ENCODE results near the gene TXNL1. TPM values are rescaled to one million over a fixed set of nuclear protein-coding genes. Genes with fewer than 3 reads are reported as not detected.

Gene TXNL1
- total and polyA plus RNA-seq, 2 of the 8 experiments (the other 6 are each of a cell fraction or from before 2014, with no cell fraction given), result 35.1 to 85.8 TPM

DNA sequence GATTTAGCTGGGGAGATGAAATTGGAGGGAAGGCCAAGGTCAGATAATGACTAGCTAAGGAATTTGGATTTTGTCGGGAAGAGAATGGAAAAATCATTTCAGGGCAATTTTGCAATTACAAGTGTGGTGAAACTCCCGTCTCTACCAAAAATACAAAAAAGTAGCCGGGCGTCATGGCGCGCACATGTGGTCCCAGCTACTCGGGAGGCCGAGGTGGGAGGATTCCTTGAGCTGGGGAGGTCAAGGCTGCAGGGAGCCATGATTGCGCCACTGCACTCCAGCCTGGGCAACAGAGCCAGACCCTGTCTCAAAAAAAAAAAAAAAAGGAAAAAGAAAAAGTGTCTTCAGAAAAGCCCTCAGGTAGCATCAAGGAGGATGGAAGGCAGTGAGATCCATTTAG is 1.2 kb upstream of the TXNL1 start:
- Histone ChIP-seq H3K79me2 (ENCODE audit: control insufficient read depth in 1 of 2, insufficient read depth in 2 of 2, low read length in 2 of 2) (peaks cover 18 to 38% of the 10 kb centered on the region in 2 experiments), H3K4ac (replicated peaks; ENCODE audit: insufficient read length, low read depth, low read length) (no peak overlapping the region), H2BK15ac (ENCODE audit: low read length) (no peak overlapping the region), H3K27me3 (replicated peaks in 1 of 4; ENCODE audit: control insufficient read depth in 3 of 4, extremely low read depth in 1 of 4, insufficient read depth in 3 of 4, low read length in 3 of 4) (0 out of 7 replicates have a peak, but pooled peaks cover 0 to 2% (median 0%) of the 10 kb centered on the region in 4 experiments), H2AK5ac (ENCODE audit: low read depth, low read length) (no peak overlapping the region), H3K23ac (ENCODE audit: insufficient read length) (no peak overlapping the region), H2BK5ac (ENCODE audit: low read depth, low read length) (no peak overlapping the region), H3K27ac (ENCODE audit: low read depth, low read length) (no peak overlapping the region), H4K91ac (replicated peaks; ENCODE audit: insufficient read length, low read length) (no peak overlapping the region), H4K5ac (ENCODE audit: insufficient read length, low read depth, low read length) (no peak overlapping the region), H3K4me1 (replicated peaks in 1 of 4; ENCODE audit: control insufficient read depth in 3 of 4, insufficient read depth in 4 of 4, low read length in 3 of 4) (no peaks in the 10 kb centered on the region; a peak in 1 of 7 replicates), H3K36me3 (ENCODE audit: control insufficient read depth in 2 of 4, insufficient read depth in 4 of 4, low read length in 3 of 4) (no peaks in the 10 kb centered on the region), H4K20me1 (replicated peaks in 1 of 2; ENCODE audit: control insufficient read depth in 1 of 2, insufficient read depth in 2 of 2, low read length in 2 of 2) (peaks cover 3 to 10% of the 10 kb centered on the region in 2 experiments), H2AFZ (ENCODE audit: low read length) (no peak overlapping the region), H3K56ac (replicated peaks; ENCODE audit: insufficient read length, low read depth, low read length) (no peak overlapping the region), H3K18ac (ENCODE audit: extremely low read depth, low read length) (no peak overlapping the region), H3K79me1 (ENCODE audit: low read depth, low read length) (peaks cover 2% of the 10 kb centered on the region), H3K14ac (ENCODE audit: insufficient read length) (no peak overlapping the region), H3K4me3 (ENCODE audit: extremely low read depth in 1 of 4, insufficient read depth in 2 of 4, low read depth in 3 of 4, low read length in 4 of 4) (no peak overlapping the region), H2BK120ac (replicated peaks; ENCODE audit: low read depth, low read length) (no peak overlapping the region), H3K23me2 (ENCODE audit: low read depth, low read length) (peaks cover 6% of the 10 kb centered on the region), H2BK12ac (ENCODE audit: low read depth, low read length) (no peak overlapping the region), H4K8ac (ENCODE audit: extremely low read depth, insufficient read depth, low read length) (no peak overlapping the region), H3K9ac (replicated peaks in 1 of 4; ENCODE audit: extremely low read depth in 1 of 4, low read depth in 3 of 4, low read length in 3 of 4) (no peak overlapping the region), H3K9me3 (ENCODE audit: insufficient read depth in 2 of 2, low read depth in 1 of 2, low read length in 1 of 2) (no peaks in the 10 kb centered on the region), H3K4me2 (ENCODE audit: insufficient read depth in 1 of 2, low read depth in 2 of 2, low read length in 2 of 2) (peak overlapping the region in 1 of 2 experiments; percentile 94; a peak in 1 of 4 replicates), H2BK20ac (ENCODE audit: low read length) (no peak overlapping the region)
- ChIA-PET CTCF (ENCODE audit: partially characterized antibody) (interaction anchor here (1.2 to 3.7 kb wide), 2 partner anchors 8 to 11 kb away, joined by 4 to 18 read pairs; partner anchors contain the start of gene WDR7), POLR2A (ENCODE audit: partially characterized antibody) (interaction anchor here (3.8 kb wide), 1 partner anchor 11 kb away, joined by 23 read pairs; the partner anchor contains the start of gene WDR7)
- no peak for TF ChIP-seq CBX8 (IDR thresholded peaks at IDR 0.05; ENCODE audit: borderline replicate concordance, low read depth, low read length)
- WGBS, 2 experiments (ENCODE audit: extremely low coverage in 1 of 2, insufficient coverage in 1 of 2, insufficient read length in 1 of 2, insufficient replicate concordance in 2 of 2, low coverage in 1 of 2, low lambda C conversion rate in 2 of 2, missing lambda C conversion rate in 1 of 2), result 87% methylated on average over 8 of the region's 9 CpGs; no CpG with 5 or more reads in 1 of the 2 experiments
- no peak for FAIRE-seq
- DNase-seq (ENCODE audit: low read depth in 1 of 2, low spot score in 2 of 2), result no peak

Data from H1 (cell line).